ENCODE results near the gene SUSD3. TPM values are rescaled to one million over a fixed set of nuclear protein-coding genes. Genes with fewer than 3 reads are reported as not detected.
A peak's percentile ranks its signal among the peaks of the same experiment; 100 is the strongest.

The SUSD3 gene
- total RNA-seq, 1 donor from 2014 or later: not detected

- Mint-ChIP-seq H3K27me3 (ENCODE audit: low read depth) (peaks cover 31% of the 10 kb centered on the region), H3K4me3 (ENCODE audit: unreplicated experiment) (no peak overlapping the region), H3K4me1 (ENCODE audit: low read depth) (peaks cover 3% of the 10 kb centered on the region), H3K27ac (ENCODE audit: unreplicated experiment) (no peak overlapping the region), H3K36me3 (ENCODE audit: low read depth) (no peaks in the 10 kb centered on the region), H3K9me3 (ENCODE audit: low read depth) (no peaks in the 10 kb centered on the region)
- peak; percentile 76 for DNase-seq (ENCODE audit: low spot score)
- peak; percentile 9 for TF ChIP-seq CTCF (IDR thresholded peaks at IDR 0.05)
Observed at GRCh38 chr9:93035821-93036351, 22.6 kb upstream of the SUSD3 start.

- Mint-ChIP-seq H3K27ac (ENCODE audit: unreplicated experiment) (no peak overlapping the region), H3K36me3 (ENCODE audit: low read depth) (no peaks in the 10 kb centered on the region), H3K27me3 (ENCODE audit: low read depth) (peaks cover 21% of the 10 kb centered on the region), H3K9me3 (ENCODE audit: low read depth) (no peaks in the 10 kb centered on the region), H3K4me3 (ENCODE audit: unreplicated experiment) (no peak overlapping the region), H3K4me1 (ENCODE audit: low read depth) (peaks cover 3% of the 10 kb centered on the region)
- TF ChIP-seq CTCF (IDR thresholded peaks at IDR 0.05): peak; percentile 24
- peak; percentile 62 for DNase-seq (ENCODE audit: low spot score)
Observed at GRCh38 chr9:93036887-93037475, 21.5 kb upstream of the SUSD3 start.

GRCh38 chr9:93037476-93037971 lies 21.0 kb upstream of the SUSD3 start:
- no peak for TF ChIP-seq CTCF (IDR thresholded peaks at IDR 0.05)

GRCh38 chr9:93038918-93039317 lies 19.6 kb upstream of the SUSD3 start:
- no peak overlapping the region for H3K27ac Mint-ChIP-seq (ENCODE audit: unreplicated experiment)
- peaks cover 7% of the 10 kb centered on the region for H3K27me3 Mint-ChIP-seq (ENCODE audit: low read depth)
- H3K4me3 Mint-ChIP-seq (ENCODE audit: unreplicated experiment): no peak overlapping the region
- TF ChIP-seq CTCF (IDR thresholded peaks at IDR 0.05): no peak
- no peaks in the 10 kb centered on the region for H3K36me3 Mint-ChIP-seq (ENCODE audit: low read depth)
- peak; percentile 73 for DNase-seq (ENCODE audit: low spot score)
- H3K9me3 Mint-ChIP-seq (ENCODE audit: low read depth): no peaks in the 10 kb centered on the region
- no peaks in the 10 kb centered on the region for H3K4me1 Mint-ChIP-seq (ENCODE audit: low read depth)

More at GRCh38 chr9:93037476-93037971, 21.0 kb upstream of the SUSD3 start:
- DNase-seq (ENCODE audit: low spot score): peak; percentile 59
- Mint-ChIP-seq H3K9me3 (ENCODE audit: low read depth) (no peaks in the 10 kb centered on the region), H3K27me3 (ENCODE audit: low read depth) (peaks cover 16% of the 10 kb centered on the region), H3K27ac (ENCODE audit: unreplicated experiment) (no peak overlapping the region), H3K4me1 (ENCODE audit: low read depth) (peaks cover 3% of the 10 kb centered on the region), H3K36me3 (ENCODE audit: low read depth) (no peaks in the 10 kb centered on the region), H3K4me3 (ENCODE audit: unreplicated experiment) (no peak overlapping the region)

GRCh38 chr9:93039456-93039855 lies 19.0 kb upstream of the SUSD3 start:
- no peaks in the 10 kb centered on the region for H3K36me3 Mint-ChIP-seq (ENCODE audit: low read depth)
- no peak for TF ChIP-seq CTCF (IDR thresholded peaks at IDR 0.05)
- peaks cover 3% of the 10 kb centered on the region for H3K27me3 Mint-ChIP-seq (ENCODE audit: low read depth)

More at GRCh38 chr9:93039456-93039855, 19.0 kb upstream of the SUSD3 start:
- H3K4me3 Mint-ChIP-seq (ENCODE audit: unreplicated experiment): no peak overlapping the region
- no peak overlapping the region for H3K27ac Mint-ChIP-seq (ENCODE audit: unreplicated experiment)
- no peaks in the 10 kb centered on the region for H3K9me3 Mint-ChIP-seq (ENCODE audit: low read depth)
- H3K4me1 Mint-ChIP-seq (ENCODE audit: low read depth): no peaks in the 10 kb centered on the region
- DNase-seq (ENCODE audit: low spot score): peak; percentile 52
